DOHH2 (cell line): ENCODE results near the gene ERG.

Source experiments
- H3F3A ChIP-seq: fragments of 200-600 bp; sonication (generic), shearing (Covaris generic); 2 replicates; pipeline ENCODE4 v1.6.0; 2016; ENCODE audit warnings: antibody characterized with exemption, mild to moderate bottlenecking; ENCODE audit not compliant: control insufficient read depth, insufficient read depth
- H3K27ac ChIP-seq: fragments of 200-600 bp; sonication (generic); 2 replicates; pipeline ENCODE4 v1.5.1; 2014; ENCODE audit warnings: low read depth, mild to moderate bottlenecking, low read length, moderate library complexity
- H3K27me3 ChIP-seq: fragments of 200-600 bp; sonication (generic); 2 replicates; pipeline ENCODE4 v1.6.1; 2014; ENCODE audit warnings: mild to moderate bottlenecking, low read length, mixed read lengths; ENCODE audit not compliant: control insufficient read depth
- H3K36me3 ChIP-seq: fragments of 200-600 bp; sonication (generic); 2 replicates; pipeline ENCODE4 v1.6.1; 2014; ENCODE audit warnings: mild to moderate bottlenecking, low read length, moderate library complexity, mixed read lengths; ENCODE audit not compliant: control insufficient read depth
- H3K4me1 ChIP-seq: fragments of 200-600 bp; sonication (generic); 2 replicates; pipeline ENCODE4 v1.6.1; 2014; ENCODE audit warnings: mild to moderate bottlenecking, low read length, mixed read lengths; ENCODE audit not compliant: control insufficient read depth
- H3K4me2 ChIP-seq: fragments of 200-600 bp; sonication (generic); 2 replicates; pipeline ENCODE4 v1.6.0; 2014; ENCODE audit warnings: mild to moderate bottlenecking, low read length, moderate library complexity
- H3K4me3 ChIP-seq: fragments of 200-600 bp; sonication (generic); 2 replicates; pipeline ENCODE4 v1.5.1; 2014; ENCODE audit warnings: mild to moderate bottlenecking, low read length, mixed read lengths
- H3K79me2 ChIP-seq: fragments of 200-600 bp; sonication (generic); 2 replicates; pipeline ENCODE4 v1.6.1; 2014; ENCODE audit warnings: mild to moderate bottlenecking, low read length, mixed read lengths; ENCODE audit not compliant: control insufficient read depth
- H3K9me2 ChIP-seq: fragments of 200-600 bp; sonication (generic); replicated peaks from 2 replicates; pipeline ENCODE4 v1.6.1; 2014; ENCODE audit warnings: mild to moderate bottlenecking, low read length, mixed read lengths; ENCODE audit not compliant: control insufficient read depth
- H3K9me3 ChIP-seq: fragments of 200-600 bp; sonication (generic); 2 replicates; pipeline ENCODE4 v1.6.1; 2014; ENCODE audit warnings: antibody characterized with exemption, low read length, mixed read lengths; ENCODE audit not compliant: control insufficient read depth, insufficient read depth
- H4K20me1 ChIP-seq: fragments of 200-600 bp; sonication (generic); 2 replicates; pipeline ENCODE4 v1.6.0; 2014; ENCODE audit warnings: low read depth, mild to moderate bottlenecking, antibody characterized with exemption, low read length, moderate library complexity; ENCODE audit not compliant: control insufficient read depth, insufficient read depth
- CTCF ChIP-seq: fragments of 200-600 bp; sonication (generic); IDR thresholded peaks from one replicate; pipeline ENCODE4 v1.5.1; 2014; ENCODE audit warnings: antibody characterized with exemption, mild to moderate bottlenecking, low read depth, low read length; ENCODE audit not compliant: poor library complexity, severe bottlenecking
- EZH2phosphoT487 ChIP-seq: fragments of 200-600 bp; sonication (generic); IDR thresholded peaks from 2 replicates; pipeline ENCODE4 v1.6.1; 2017; ENCODE audit warnings: borderline replicate concordance, mild to moderate bottlenecking, antibody characterized with exemption, low read length, moderate library complexity, mixed read lengths

Gene ERG

DNA sequence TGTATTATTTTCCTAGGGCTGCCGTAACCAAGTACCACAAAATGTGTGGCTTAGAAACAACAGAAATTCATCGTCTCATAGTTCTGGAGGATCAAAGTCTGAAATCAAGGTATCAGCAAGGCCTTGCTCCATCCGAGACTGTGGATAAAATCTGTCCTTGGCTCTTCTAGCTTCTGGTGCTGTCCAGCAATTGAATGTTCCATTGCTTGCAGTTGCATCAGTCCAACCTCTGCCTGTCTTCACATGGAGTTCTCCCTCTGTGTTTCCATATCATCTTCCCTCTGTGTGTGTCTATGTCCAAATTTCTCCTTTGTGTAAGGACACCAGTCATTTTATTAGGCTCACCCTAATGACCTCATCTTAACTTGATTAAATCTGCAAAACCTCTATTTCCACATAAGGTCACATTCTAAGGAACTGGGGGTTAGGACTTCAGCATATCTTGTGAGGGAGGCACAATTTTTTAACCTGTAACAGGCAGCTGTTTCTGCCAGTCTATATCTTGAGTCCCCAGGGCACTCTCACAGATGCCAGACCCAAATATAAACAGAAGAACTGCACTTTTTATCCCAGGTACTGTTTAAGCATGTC lies 84.2 kb downstream of the ERG start:
- no peaks in the 10 kb centered on the region for H3K9me2 ChIP-seq
- H3K4me2 ChIP-seq: no peak overlapping the region
- no peaks in the 10 kb centered on the region for H3K79me2 ChIP-seq
- no peak overlapping the region for H3K27ac ChIP-seq
- H4K20me1 ChIP-seq: no peaks in the 10 kb centered on the region
- no peaks in the 10 kb centered on the region for H3K9me3 ChIP-seq
- H3K4me1 ChIP-seq: no peaks in the 10 kb centered on the region
- TF ChIP-seq EZH2phosphoT487: no peak
- TF ChIP-seq CTCF: no peak
- no peak overlapping the region for H3K4me3 ChIP-seq
- H3K27me3 ChIP-seq: no peaks in the 10 kb centered on the region
- H3F3A ChIP-seq: no peaks in the 10 kb centered on the region
- H3K36me3 ChIP-seq: no peaks in the 10 kb centered on the region

GRCh38 chr21:38410466-38410865 lies 87.8 kb downstream of the ERG start:
- H3K4me3 ChIP-seq: no peak overlapping the region
- no peaks in the 10 kb centered on the region for H4K20me1 ChIP-seq
- H3K4me2 ChIP-seq: no peak overlapping the region
- no peaks in the 10 kb centered on the region for H3K79me2 ChIP-seq
- TF ChIP-seq CTCF (no peak), EZH2phosphoT487 (no peak)
- H3K9me2 ChIP-seq: no peaks in the 10 kb centered on the region
- H3F3A ChIP-seq: no peaks in the 10 kb centered on the region
- H3K9me3 ChIP-seq: no peaks in the 10 kb centered on the region
- no peaks in the 10 kb centered on the region for H3K36me3 ChIP-seq
- no peaks in the 10 kb centered on the region for H3K4me1 ChIP-seq
- H3K27ac ChIP-seq: no peak overlapping the region
- H3K27me3 ChIP-seq: no peaks in the 10 kb centered on the region

- Histone ChIP-seq H3K27ac (no peak overlapping the region), H3K4me3 (no peak overlapping the region), H3K36me3 (no peaks in the 10 kb centered on the region), H3K27me3 (no peaks in the 10 kb centered on the region), H4K20me1 (no peaks in the 10 kb centered on the region), H3F3A (no peaks in the 10 kb centered on the region), H3K9me3 (no peaks in the 10 kb centered on the region), H3K9me2 (no peaks in the 10 kb centered on the region), H3K79me2 (no peaks in the 10 kb centered on the region), H3K4me1 (no peaks in the 10 kb centered on the region), H3K4me2 (no peak overlapping the region)
- TF ChIP-seq EZH2phosphoT487: no peak
Measured at GRCh38 chr21:38409907-38410306, 88.4 kb downstream of the ERG start.

DNA sequence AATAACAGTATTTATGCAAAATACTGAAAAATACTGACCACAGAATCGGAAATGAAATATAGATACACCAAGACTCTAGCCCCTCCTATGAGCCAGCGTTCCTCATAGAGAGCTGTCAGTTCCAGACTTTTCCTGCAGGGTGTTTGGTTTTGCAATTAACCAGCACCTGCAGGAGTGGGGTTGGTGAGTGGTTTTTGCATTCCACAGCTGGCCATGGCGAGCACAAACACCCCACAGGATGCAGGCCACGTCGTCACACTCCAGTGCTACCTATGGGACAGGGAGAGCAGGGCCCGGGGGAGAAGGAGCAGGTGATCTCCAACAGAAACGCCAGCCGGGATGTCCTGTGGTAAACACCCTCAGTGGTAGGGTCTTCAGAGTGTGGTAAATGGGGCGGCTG lies 94.1 kb downstream of the ERG start:
- Histone ChIP-seq H3K4me1 (no peaks in the 10 kb centered on the region), H3K9me3 (no peaks in the 10 kb centered on the region), H3K4me2 (no peak overlapping the region), H3K36me3 (no peaks in the 10 kb centered on the region), H3K9me2 (no peaks in the 10 kb centered on the region), H3K4me3 (no peak overlapping the region), H3F3A (no peaks in the 10 kb centered on the region), H3K79me2 (no peaks in the 10 kb centered on the region), H4K20me1 (no peaks in the 10 kb centered on the region), H3K27me3 (no peaks in the 10 kb centered on the region), H3K27ac (no peak overlapping the region)
- no peak for TF ChIP-seq CTCF
- no peak for TF ChIP-seq EZH2phosphoT487
